GM10248 (cell line): ENCODE results near the gene TAS2R1.

Source experiments
- CTCF ChIA-PET: fragments of 300-600 bp; sonication (Branson Sonifier 250); formaldehyde crosslinking; extraction: SDS; loops from one replicate; lab custom pipeline; 2021; ENCODE audit warnings: antibody characterized with exemption; lab: Yijun Ruan, JAX
- POLR2A ChIA-PET: fragments of 350-650 bp; sonication (Branson Sonifier 250); formaldehyde crosslinking; extraction: SDS; loops from one replicate; lab custom pipeline; 2020; ENCODE audit warnings: antibody characterized with exemption; lab: Yijun Ruan, JAX
- DNase-seq: peaks from one replicate; pipeline ENCODE4 v3.0.0; 2012; ENCODE audit errors: extremely low spot score
- TF ChIP-seq, protein P1 (sequence below): IDR thresholded peaks from 2 replicates; pipeline ENCODE4 v1.5.1; 2012; ENCODE audit warnings: mild to moderate bottlenecking, low read depth; ENCODE audit errors: extremely low read depth, missing control alignments, control extremely low read depth

The TAS2R1 gene

GRCh38 chr5:9644630-9645029 lies 14.5 kb upstream of the TAS2R1 start:
- ChIA-PET CTCF (interaction anchor here (1.1 kb wide), 1 partner anchor 9 kb away, joined by 4 read pairs; no protein-coding TSS in a partner anchor), POLR2A (no interaction called here)
- TF ChIP-seq, protein P1, sequence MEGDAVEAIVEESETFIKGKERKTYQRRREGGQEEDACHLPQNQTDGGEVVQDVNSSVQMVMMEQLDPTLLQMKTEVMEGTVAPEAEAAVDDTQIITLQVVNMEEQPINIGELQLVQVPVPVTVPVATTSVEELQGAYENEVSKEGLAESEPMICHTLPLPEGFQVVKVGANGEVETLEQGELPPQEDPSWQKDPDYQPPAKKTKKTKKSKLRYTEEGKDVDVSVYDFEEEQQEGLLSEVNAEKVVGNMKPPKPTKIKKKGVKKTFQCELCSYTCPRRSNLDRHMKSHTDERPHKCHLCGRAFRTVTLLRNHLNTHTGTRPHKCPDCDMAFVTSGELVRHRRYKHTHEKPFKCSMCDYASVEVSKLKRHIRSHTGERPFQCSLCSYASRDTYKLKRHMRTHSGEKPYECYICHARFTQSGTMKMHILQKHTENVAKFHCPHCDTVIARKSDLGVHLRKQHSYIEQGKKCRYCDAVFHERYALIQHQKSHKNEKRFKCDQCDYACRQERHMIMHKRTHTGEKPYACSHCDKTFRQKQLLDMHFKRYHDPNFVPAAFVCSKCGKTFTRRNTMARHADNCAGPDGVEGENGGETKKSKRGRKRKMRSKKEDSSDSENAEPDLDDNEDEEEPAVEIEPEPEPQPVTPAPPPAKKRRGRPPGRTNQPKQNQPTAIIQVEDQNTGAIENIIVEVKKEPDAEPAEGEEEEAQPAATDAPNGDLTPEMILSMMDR = no peak
- DNase-seq = no peak

- no peak for DNase-seq
- ChIA-PET POLR2A (no interaction called here), CTCF (no interaction called here)
- TF ChIP-seq, protein P1 = no peak
Observed at GRCh38 chr5:9642621-9643020, 12.5 kb upstream of the TAS2R1 start.

GRCh38 chr5:9641806-9642355 lies 11.7 kb upstream of the TAS2R1 start:
- TF ChIP-seq, protein P1 = no peak
- POLR2A ChIA-PET = no interaction called here
- CTCF ChIA-PET = no interaction called here
- no peak for DNase-seq

DNA sequence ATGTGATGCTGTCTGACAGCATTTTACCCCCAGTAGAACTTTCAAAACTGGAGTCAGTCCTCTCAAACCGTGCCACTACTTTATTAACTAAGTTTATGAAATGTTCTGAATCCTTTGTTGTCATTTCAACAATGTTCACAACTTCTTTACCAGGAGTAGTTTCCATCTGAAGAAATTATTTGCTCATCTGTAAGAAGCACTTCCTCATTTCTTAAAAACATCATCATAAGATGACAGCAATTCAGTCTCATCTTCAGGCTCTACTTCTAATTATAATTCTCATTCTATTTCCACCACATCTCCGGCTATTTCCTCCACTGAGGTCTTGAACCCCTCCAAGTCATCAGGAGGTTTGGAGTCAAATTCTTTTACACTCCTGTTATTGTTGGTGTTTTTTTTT lies 2.3 kb upstream of the TAS2R1 start:
- POLR2A ChIA-PET = no interaction called here
- DNase-seq = no peak
- TF ChIP-seq, protein P1 = no peak
- CTCF ChIA-PET = no interaction called here

DNA sequence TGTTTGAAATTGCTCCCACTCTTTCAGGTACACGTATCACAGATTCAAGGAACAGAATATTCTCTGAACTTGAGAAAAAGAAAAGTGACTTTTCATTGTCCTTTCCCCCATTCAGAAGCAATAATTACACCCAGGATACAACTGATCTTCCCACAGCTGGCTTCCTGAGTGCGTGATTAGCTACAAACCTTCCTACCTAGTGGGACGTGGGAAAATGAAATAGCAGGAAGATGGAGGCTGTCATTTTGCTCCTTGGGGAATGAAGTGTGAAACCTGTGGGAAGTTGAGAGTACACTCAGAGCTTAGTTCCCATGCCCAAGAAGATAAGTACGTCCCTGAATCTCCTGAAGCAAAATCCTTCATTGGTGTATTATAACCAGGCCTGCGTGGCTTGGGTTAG lies 2.6 kb downstream of the TAS2R1 start:
- TF ChIP-seq, protein P1 = no peak
- no peak for DNase-seq
- ChIA-PET CTCF (no interaction called here), POLR2A (no interaction called here)

GRCh38 chr5:9626955-9627354 lies 3.2 kb downstream of the TAS2R1 start:
- CTCF ChIA-PET = no interaction called here
- POLR2A ChIA-PET = no interaction called here
- TF ChIP-seq, protein P1 = no peak
- DNase-seq = no peak
